ENCODE measurements around the gene THBS4.

DNA sequence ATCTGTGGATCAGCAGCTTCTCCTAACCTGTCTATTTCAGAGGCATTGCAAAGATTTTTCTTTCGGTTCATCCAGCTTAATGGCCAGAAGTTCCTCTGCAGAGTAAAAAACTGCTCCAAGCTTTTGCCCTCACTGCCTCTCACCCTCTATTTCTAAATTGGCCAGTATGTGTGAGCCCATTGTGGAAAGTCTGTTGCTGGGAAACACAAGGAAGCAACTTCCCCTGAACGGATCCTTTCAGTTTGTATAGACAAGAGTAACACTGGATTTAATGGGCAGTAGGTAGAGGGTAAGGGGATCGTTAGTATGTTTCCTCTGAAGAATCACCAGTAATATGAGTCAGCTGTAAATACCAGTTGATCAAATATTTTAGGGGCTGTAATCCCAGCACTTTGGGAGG, 7.2 kb downstream of the THBS4 start:
- TF ChIP-seq GATA2 (IDR thresholded peaks at IDR 0.05; ENCODE audit: low read depth, low read length) (no peak), GATA3 (IDR thresholded peaks at IDR 0.05; ENCODE audit: low read depth, low read length) (no peak)

Data from SH-SY5Y (cell line).